ENCODE results near the gene BTNL9. TPM values are rescaled to one million over a fixed set of nuclear protein-coding genes. Genes with fewer than 3 reads are reported as not detected.
"Not testable (repeated sequence)": the region's sequence is repeated elsewhere in the genome, so short reads cannot be mapped to it uniquely, and the experiment has no call there.

The BTNL9 gene
- total RNA-seq, 1 donor from 2014 or later: 0.24 TPM

- Histone ChIP-seq H3K27me3 (peaks cover 97% of the 10 kb centered on the region), H3K9me3 (ENCODE audit: low read depth) (no peaks in the 10 kb centered on the region), H3K36me3 (no peaks in the 10 kb centered on the region), H3K27ac (no peak overlapping the region), H3K4me3 (no peak overlapping the region), H2AFZ (replicated peaks) (peak overlapping the region; percentile 57), H3K4me1 (no peaks in the 10 kb centered on the region), H3F3A (ENCODE audit: low read depth) (no peaks in the 10 kb centered on the region), H3K79me2 (ENCODE audit: low read depth) (no peaks in the 10 kb centered on the region), H4K20me1 (ENCODE audit: low read depth) (no peaks in the 10 kb centered on the region), H3K4me2 (no peak overlapping the region), H3K9ac (no peak overlapping the region)
- H3K36me3 Mint-ChIP-seq: no peaks in the 10 kb centered on the region
- no peak overlapping the region for H3K4me3 Mint-ChIP-seq
- no peak for TF ChIP-seq EZH2 (IDR thresholded peaks at IDR 0.05)
- no peak for TF ChIP-seq CTCF (IDR thresholded peaks at IDR 0.05)
- no peak for TF ChIP-seq EZH2phosphoT487 (IDR thresholded peaks at IDR 0.05)
- H3K9me3 Mint-ChIP-seq: no peaks in the 10 kb centered on the region
- no peaks in the 10 kb centered on the region for H3K4me1 Mint-ChIP-seq
- H3K27me3 Mint-ChIP-seq (ENCODE audit: insufficient read depth, low read depth): peaks cover 22% of the 10 kb centered on the region
- no peak overlapping the region for H3K27ac Mint-ChIP-seq
- no peak for DNase-seq (ENCODE audit: low spot score)
These were observed 5.2 kb downstream of the BTNL9 start for GRCh38 chr5:181045316-181045715.

GRCh38 chr5:181045857-181046256 is 5.8 kb downstream of the BTNL9 start:
- not testable (repeated sequence) for H3K27ac Mint-ChIP-seq; H3K4me3 ChIP-seq; H3K4me1 ChIP-seq; H3K36me3 ChIP-seq; H3K4me2 ChIP-seq; DNase-seq (ENCODE audit: low spot score); H3K36me3 Mint-ChIP-seq; H4K20me1 ChIP-seq (ENCODE audit: low read depth); H3F3A ChIP-seq (ENCODE audit: low read depth); H3K79me2 ChIP-seq (ENCODE audit: low read depth); H3K9me3 Mint-ChIP-seq; H3K9ac ChIP-seq; H2AFZ ChIP-seq (replicated peaks); H3K9me3 ChIP-seq (ENCODE audit: low read depth); H3K4me1 Mint-ChIP-seq; H3K4me3 Mint-ChIP-seq; H3K27ac ChIP-seq
- H3K27me3 ChIP-seq: peaks cover 97% of the 10 kb centered on the region
- peaks cover 25% of the 10 kb centered on the region for H3K27me3 Mint-ChIP-seq (ENCODE audit: insufficient read depth, low read depth)

DNA sequence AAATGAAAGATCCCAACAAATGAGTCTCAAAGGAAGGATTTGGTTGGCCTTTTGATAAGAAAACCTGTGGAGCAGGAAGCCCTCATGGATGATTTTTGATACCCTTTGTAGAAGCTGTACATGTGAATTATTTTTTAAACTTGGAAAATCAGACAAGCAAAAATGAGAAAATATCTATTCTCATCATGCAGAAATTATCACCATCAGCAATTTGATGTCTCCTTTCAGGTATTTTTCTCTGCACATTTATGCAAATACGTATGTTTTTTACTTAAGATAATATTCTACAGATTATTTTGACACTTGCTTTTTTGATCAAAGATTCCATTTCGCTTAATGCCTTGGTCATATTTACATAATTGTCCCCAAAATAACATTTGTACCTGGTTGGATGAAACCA is 7.2 kb downstream of the BTNL9 start:
- H3K27ac ChIP-seq: no peak overlapping the region
- no peaks in the 10 kb centered on the region for H3K79me2 ChIP-seq (ENCODE audit: low read depth)
- no peaks in the 10 kb centered on the region for H3K9me3 ChIP-seq (ENCODE audit: low read depth)
- Mint-ChIP-seq H3K9me3 (no peaks in the 10 kb centered on the region), H3K4me1 (peaks cover 6% of the 10 kb centered on the region), H3K27ac (no peak overlapping the region), H3K36me3 (no peaks in the 10 kb centered on the region), H3K4me3 (no peak overlapping the region), H3K27me3 (ENCODE audit: insufficient read depth, low read depth) (peaks cover 39% of the 10 kb centered on the region)
- DNase-seq (ENCODE audit: low spot score): no peak
- no peaks in the 10 kb centered on the region for H3K4me1 ChIP-seq
- peaks cover 5% of the 10 kb centered on the region for H4K20me1 ChIP-seq (ENCODE audit: low read depth)
- no peaks in the 10 kb centered on the region for H3F3A ChIP-seq (ENCODE audit: low read depth)
- no peak overlapping the region for H3K4me3 ChIP-seq
- no peak overlapping the region for H2AFZ ChIP-seq (replicated peaks)
- no peak for TF ChIP-seq EZH2 (IDR thresholded peaks at IDR 0.05)
- no peak for TF ChIP-seq EZH2phosphoT487 (IDR thresholded peaks at IDR 0.05)
- TF ChIP-seq CTCF (IDR thresholded peaks at IDR 0.05): no peak
- H3K9ac ChIP-seq: no peak overlapping the region
- H3K36me3 ChIP-seq: no peaks in the 10 kb centered on the region
- no peak overlapping the region for H3K4me2 ChIP-seq
- H3K27me3 ChIP-seq: peaks cover 97% of the 10 kb centered on the region

GRCh38 chr5:181047921-181048320 is 7.9 kb downstream of the BTNL9 start:
- Mint-ChIP-seq H3K36me3 (no peaks in the 10 kb centered on the region), H3K27me3 (ENCODE audit: insufficient read depth, low read depth) (peaks cover 41% of the 10 kb centered on the region), H3K27ac (no peak overlapping the region), H3K9me3 (no peaks in the 10 kb centered on the region), H3K4me1 (peaks cover 7% of the 10 kb centered on the region), H3K4me3 (no peak overlapping the region)
- no peak for DNase-seq (ENCODE audit: low spot score)
- TF ChIP-seq CTCF (IDR thresholded peaks at IDR 0.05) (no peak), EZH2phosphoT487 (IDR thresholded peaks at IDR 0.05) (no peak), EZH2 (IDR thresholded peaks at IDR 0.05) (no peak)
- Histone ChIP-seq H3K9ac (no peak overlapping the region), H2AFZ (replicated peaks) (no peak overlapping the region), H3K27me3 (peaks cover 97% of the 10 kb centered on the region), H3K4me3 (no peak overlapping the region), H3K9me3 (ENCODE audit: low read depth) (no peaks in the 10 kb centered on the region), H3K4me1 (no peaks in the 10 kb centered on the region), H3K27ac (no peak overlapping the region), H3K79me2 (ENCODE audit: low read depth) (no peaks in the 10 kb centered on the region), H3F3A (ENCODE audit: low read depth) (no peaks in the 10 kb centered on the region), H3K4me2 (no peak overlapping the region), H3K36me3 (no peaks in the 10 kb centered on the region), H4K20me1 (ENCODE audit: low read depth) (peaks cover 5% of the 10 kb centered on the region)
